Right lobe of liver (tissue), 6 donors: ENCODE results near the gene TFAP2C. TPM values are rescaled to one million over a fixed set of nuclear protein-coding genes. Genes with fewer than 3 reads are reported as not detected.

Experiments used
- ATAC-seq, 4 donors: fragments of 200-7000 bp; cut with Tn5 transposase; one replicate each; pipeline ENCODE4 v1.9.1; 2020; ENCODE audit warnings: mild to moderate bottlenecking in 4 of 4, moderate library complexity in 4 of 4
- DNase-seq, 3 donors: peaks; one replicate each; pipeline ENCODE4 v3.0.0-alpha.2; 2020
- H3K27ac ChIP-seq, 3 donors: fragments of 200-600 bp; one replicate each; pipeline ENCODE4 v1.8.0; 2022
- H3K27me3 ChIP-seq, 2 donors: fragments of 200-600 bp; one replicate each; pipeline ENCODE4 v1.8.0; 2022
- H3K36me3 ChIP-seq, 4 donors: fragments of 200-600 bp; sonication (generic) in 1 of 4; one replicate each; pipeline versions ENCODE4 v1.5.1 to v1.8.0; 2017 to 2022; ENCODE audit warnings: control low read depth in 1 of 4
- H3K4me1 ChIP-seq, 4 donors: fragments of 200-600 bp; sonication (generic) in 1 of 4; one replicate each; pipeline versions ENCODE4 v1.5.1 to v1.8.0; 2017 to 2022; ENCODE audit warnings: control low read depth in 1 of 4
- H3K4me3 ChIP-seq, 3 donors: fragments of 200-600 bp; one replicate each; pipeline ENCODE4 v1.8.0; 2022
- H3K9me3 ChIP-seq, 4 donors: fragments of 200-600 bp; sonication (generic) in 1 of 4; one replicate each; pipeline versions ENCODE4 v1.5.1 to v1.8.0; 2017 to 2022; ENCODE audit warnings: control low read depth in 1 of 4
- CTCF ChIP-seq, 4 donors: fragments of 200-600 bp in 3 of 4; fragments of 450-650 bp in 1 of 4; IDR thresholded peaks; one replicate each; pipeline versions ENCODE4 v1.5.1 to v1.8.0; 2016 to 2022; ENCODE audit warnings: antibody characterized with exemption in 4 of 4, mild to moderate bottlenecking in 2 of 4
- POLR2A ChIP-seq: fragments of 450-650 bp; IDR thresholded peaks from one replicate; pipeline ENCODE4 v1.6.1; 2017; ENCODE audit warnings: antibody characterized with exemption, mild to moderate bottlenecking
- WGBS: methylation state at CpG from one replicate; pipeline ENCODE4 v1.1.6; 2018; ENCODE audit warnings: low coverage, low lambda C conversion rate; ENCODE audit not compliant: insufficient coverage; ENCODE audit errors: missing lambda C conversion rate; 5-methylcytosine and 5-hydroxymethylcytosine counted together
- intact Hi-C, 2 donors: fragments of 100-400 bp; cut with DNase I; formaldehyde crosslinking; loops; one replicate each; pipeline versions ENCODE4 v1.11.2 to v1.14.1; 2022
- total RNA-seq, 6 experiments: library from RNA; depleted of rRNA in 2 of 6; stranded (reverse); fragments of >200 nt in 2 of 6; fragmentation: NEBNext Ultra II Directional in 3 of 6; extraction: Animal tissue kit (Norgen Biotek cat#: 25700) in 3 of 6; gene quantifications; one replicate each; pipeline versions ENCODE4 v1.1.0 to v1.2.4, GENCODE V29; 2016 to 2023
- donor health status: DM: no; HTN: yes; CAD: no.
- donor health status: DM: no; HTN: no; CAD: no.
- donor health status: DM: no; HTN: no; CAD: no.
- donor health status: DM: no; HTN: yes; CAD: no.
- donor health status: DM: no; HTN: yes; CAD: no.

TFAP2C gene
- total RNA-seq, 6 experiments from 2014 or later: not detected

- DNase-seq (no peak), ATAC-seq (no peak)
- Histone ChIP-seq H3K27me3 (no peaks in the 10 kb centered on the region), H3K4me3 (no peak overlapping the region), H3K27ac (no peak overlapping the region), H3K36me3 (no peaks in the 10 kb centered on the region), H3K4me1 (no peaks in the 10 kb centered on the region), H3K9me3 (no peaks in the 10 kb centered on the region)
- no peak for TF ChIP-seq CTCF (IDR thresholded peaks at IDR 0.05)
- TF ChIP-seq POLR2A: no peak
- no CpG with 5 or more reads among the region's 10 CpGs for WGBS
- intact Hi-C loops: no loop called here
Measured at GRCh38 chr20:56676679-56677078, 47.6 kb downstream of the TFAP2C start.

- no peaks in the 10 kb centered on the region for H3K27me3 ChIP-seq
- no peaks in the 10 kb centered on the region for H3K9me3 ChIP-seq
- 33% methylated on average over 11 of the region's 11 CpGs for WGBS
- ATAC-seq (no peak), DNase-seq (no peak)
- intact Hi-C loops: no loop called here
- H3K4me1 ChIP-seq: no peaks in the 10 kb centered on the region
- no peak overlapping the region for H3K27ac ChIP-seq
- TF ChIP-seq CTCF (IDR thresholded peaks at IDR 0.05) (no peak), POLR2A (no peak)
- no peak overlapping the region for H3K4me3 ChIP-seq
- H3K36me3 ChIP-seq: no peaks in the 10 kb centered on the region
Measured at GRCh38 chr20:56683077-56683865, 54.2 kb downstream of the TFAP2C start.

- Histone ChIP-seq H3K27ac (no peak overlapping the region), H3K36me3 (no peaks in the 10 kb centered on the region), H3K4me1 (no peaks in the 10 kb centered on the region), H3K27me3 (no peaks in the 10 kb centered on the region), H3K4me3 (no peak overlapping the region), H3K9me3 (no peaks in the 10 kb centered on the region)
- no peak for DNase-seq
- no peak for TF ChIP-seq CTCF (IDR thresholded peaks at IDR 0.05)
- TF ChIP-seq POLR2A: no peak
- no peak for ATAC-seq
- intact Hi-C loops: no loop called here
- whole genome bisulfite sequencing: 66% methylated on average over 6 of the region's 16 CpGs
Measured at GRCh38 chr20:56685879-56686278, 56.8 kb downstream of the TFAP2C start.

- Histone ChIP-seq H3K4me3 (no peak overlapping the region), H3K36me3 (no peaks in the 10 kb centered on the region), H3K9me3 (no peaks in the 10 kb centered on the region), H3K27me3 (no peaks in the 10 kb centered on the region), H3K4me1 (no peaks in the 10 kb centered on the region), H3K27ac (no peak overlapping the region)
- DNase-seq: no peak
- 83% methylated on average over 6 of the region's 7 CpGs for WGBS
- intact Hi-C loops: no loop called here
- TF ChIP-seq CTCF (IDR thresholded peaks at IDR 0.05) (no peak), POLR2A (no peak)
- no peak for ATAC-seq
Measured at GRCh38 chr20:56687061-56687460, 58.0 kb downstream of the TFAP2C start.
